22Rv1 (cell line): ENCODE data around the gene SCAF4.

Experiments
- ZFX ChIP-seq: fragments of 450-650 bp; IDR thresholded peaks from 2 replicates; pipeline ENCODE4 v1.6.1; 2017; ENCODE audit warnings: antibody characterized with exemption, borderline replicate concordance
- TF ChIP-seq, protein P1 (sequence below): fragments of 450-650 bp; IDR thresholded peaks from 2 replicates; pipeline ENCODE4 v1.5.1; 2017; ENCODE audit warnings: mild to moderate bottlenecking

DNA sequence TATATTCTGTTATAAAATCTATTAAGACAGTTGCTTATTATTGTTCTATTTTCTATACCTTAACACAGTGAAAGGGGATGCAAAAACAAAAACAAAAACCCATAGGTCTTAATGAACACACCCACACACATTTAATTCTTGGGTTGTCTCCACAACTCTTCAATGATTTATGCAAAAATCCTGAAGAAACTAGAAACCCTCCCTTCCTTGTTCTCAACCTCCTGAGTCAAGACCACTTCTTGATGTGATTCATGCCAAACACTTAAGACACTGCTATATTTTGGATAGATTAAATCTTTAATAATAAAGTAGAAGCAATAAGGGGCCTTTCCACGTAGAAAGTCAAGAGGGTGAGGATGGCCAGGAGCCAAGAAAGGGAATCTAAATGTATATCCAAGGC, 23.4 kb downstream of the SCAF4 start:
- TF ChIP-seq, protein P1, sequence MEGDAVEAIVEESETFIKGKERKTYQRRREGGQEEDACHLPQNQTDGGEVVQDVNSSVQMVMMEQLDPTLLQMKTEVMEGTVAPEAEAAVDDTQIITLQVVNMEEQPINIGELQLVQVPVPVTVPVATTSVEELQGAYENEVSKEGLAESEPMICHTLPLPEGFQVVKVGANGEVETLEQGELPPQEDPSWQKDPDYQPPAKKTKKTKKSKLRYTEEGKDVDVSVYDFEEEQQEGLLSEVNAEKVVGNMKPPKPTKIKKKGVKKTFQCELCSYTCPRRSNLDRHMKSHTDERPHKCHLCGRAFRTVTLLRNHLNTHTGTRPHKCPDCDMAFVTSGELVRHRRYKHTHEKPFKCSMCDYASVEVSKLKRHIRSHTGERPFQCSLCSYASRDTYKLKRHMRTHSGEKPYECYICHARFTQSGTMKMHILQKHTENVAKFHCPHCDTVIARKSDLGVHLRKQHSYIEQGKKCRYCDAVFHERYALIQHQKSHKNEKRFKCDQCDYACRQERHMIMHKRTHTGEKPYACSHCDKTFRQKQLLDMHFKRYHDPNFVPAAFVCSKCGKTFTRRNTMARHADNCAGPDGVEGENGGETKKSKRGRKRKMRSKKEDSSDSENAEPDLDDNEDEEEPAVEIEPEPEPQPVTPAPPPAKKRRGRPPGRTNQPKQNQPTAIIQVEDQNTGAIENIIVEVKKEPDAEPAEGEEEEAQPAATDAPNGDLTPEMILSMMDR = no peak
- TF ChIP-seq ZFX = no peak
